Measurements from ENCODE around the gene SAA1.
"Not testable (repeated sequence)": the region's sequence is repeated elsewhere in the genome, so short reads cannot be mapped to it uniquely, and the experiment has no call there.

SAA1 gene

GRCh38 chr11:18248561-18248960 lies 17.5 kb upstream of the SAA1 start, which contains the start of gene SAA2:
TSS of gene SAA2 (minus strand) at chr11:18248668. CDS start at chr11:18248011, 657 bp downstream.
- TF ChIP-seq ZFX (IDR thresholded peaks at IDR 0.05) (no peak), CTCF (conservative IDR thresholded peaks at IDR 0.05) (no peak)
- H3K27ac ChIP-seq = no peak within 1 kb of the TSS

- no peak overlapping the region for H3K27ac ChIP-seq
- TF ChIP-seq CTCF (conservative IDR thresholded peaks at IDR 0.05) (no peak), ZFX (IDR thresholded peaks at IDR 0.05) (no peak)
Measured at GRCh38 chr11:18253233-18253632, 12.8 kb upstream of the SAA1 start.

DNA sequence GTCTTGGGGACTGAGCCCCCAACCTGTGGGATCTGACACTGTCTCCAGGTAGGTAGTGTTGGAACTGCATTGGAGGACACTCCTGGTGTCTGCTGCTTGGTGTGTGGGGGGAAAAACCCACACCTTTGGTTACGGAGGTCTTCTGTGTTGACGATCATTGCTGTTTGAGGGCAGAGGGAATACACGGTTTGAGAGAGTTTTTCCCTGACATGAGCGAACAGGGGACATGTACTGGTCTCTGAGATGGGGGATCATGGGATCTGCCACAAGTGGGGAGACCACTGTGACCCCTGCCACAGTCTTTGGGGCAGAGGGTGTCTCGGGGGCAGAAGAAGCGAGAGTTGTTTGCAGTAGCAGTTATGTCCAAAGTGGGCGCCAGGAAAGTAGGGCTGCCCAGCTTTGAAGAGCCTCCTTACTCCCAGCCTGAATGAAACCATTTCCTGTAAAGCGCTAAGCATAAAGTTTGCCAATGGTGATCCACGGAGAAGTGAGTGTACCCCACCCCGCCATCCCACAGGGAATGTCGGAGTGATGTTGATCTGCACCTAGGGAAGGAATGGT lies 12.2 kb upstream of the SAA1 start:
- H3K27ac ChIP-seq = no peak overlapping the region
- no peak for TF ChIP-seq ZFX (IDR thresholded peaks at IDR 0.05)
- no peak for TF ChIP-seq CTCF (conservative IDR thresholded peaks at IDR 0.05)

GRCh38 chr11:18254781-18255361 lies 11.2 kb upstream of the SAA1 start:
- H3K27ac ChIP-seq = no peak overlapping the region
- TF ChIP-seq CTCF (conservative IDR thresholded peaks at IDR 0.05) = no peak

GRCh38 chr11:18259259-18259658 lies 6.8 kb upstream of the SAA1 start:
- TF ChIP-seq ZFX (IDR thresholded peaks at IDR 0.05) (no peak), CTCF (conservative IDR thresholded peaks at IDR 0.05) (no peak)
- H3K27ac ChIP-seq = no peak overlapping the region

DNA sequence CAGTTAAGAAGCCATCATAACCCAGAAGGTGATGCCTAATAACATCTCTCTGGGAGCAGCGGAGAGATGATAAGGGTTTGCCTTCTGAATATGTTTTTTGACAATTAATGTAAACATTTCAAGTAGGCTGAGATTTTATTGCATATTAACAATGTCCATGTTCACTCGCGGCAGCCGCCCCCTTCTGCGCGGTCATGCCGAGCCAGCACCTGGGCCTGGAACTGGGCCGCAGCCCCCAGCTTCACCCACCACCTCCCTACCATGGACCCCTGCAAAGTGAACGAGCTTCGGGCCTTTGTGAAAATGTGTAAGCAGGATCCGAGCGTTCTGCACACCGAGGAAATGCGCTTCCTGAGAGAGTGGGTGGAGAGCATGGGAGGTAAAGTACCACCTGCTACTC lies 4.3 kb upstream of the SAA1 start:
- no peak overlapping the region for H3K27ac ChIP-seq
- no peak for TF ChIP-seq CTCF (conservative IDR thresholded peaks at IDR 0.05)
- TF ChIP-seq ZFX (IDR thresholded peaks at IDR 0.05) = no peak

DNA sequence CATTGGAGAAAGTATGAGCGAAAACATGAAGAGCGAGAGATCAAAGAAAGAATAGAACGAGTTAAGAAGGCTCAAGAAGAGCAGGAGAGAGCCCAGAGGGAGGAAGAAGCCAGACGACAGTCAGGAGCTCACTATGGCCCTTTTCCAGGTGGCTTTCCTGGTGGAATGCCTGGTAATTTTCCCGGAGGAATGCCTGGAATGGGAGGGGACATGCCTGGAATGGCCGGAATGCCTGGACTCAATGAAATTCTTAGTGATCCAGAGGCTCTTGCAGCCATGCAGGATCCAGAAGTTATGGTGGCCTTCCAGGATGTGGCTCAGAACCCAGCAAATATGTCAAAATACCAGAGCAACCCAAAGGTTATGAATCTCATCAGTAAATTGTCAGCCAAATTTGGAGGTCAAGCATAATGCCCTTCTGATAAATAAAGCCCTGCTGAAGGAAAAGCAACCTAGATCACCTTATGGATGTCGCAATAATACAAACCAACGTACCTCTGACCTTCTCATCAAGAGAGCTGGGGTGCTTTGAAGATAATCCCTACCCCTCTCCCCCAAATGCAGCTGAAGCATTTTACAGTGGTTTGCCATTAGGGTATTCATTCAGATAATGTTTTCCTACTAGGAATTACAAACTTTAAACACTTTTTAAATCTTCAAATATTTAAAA lies 3.2 kb upstream of the SAA1 start:
- not testable (repeated sequence) for H3K27ac ChIP-seq

DNA sequence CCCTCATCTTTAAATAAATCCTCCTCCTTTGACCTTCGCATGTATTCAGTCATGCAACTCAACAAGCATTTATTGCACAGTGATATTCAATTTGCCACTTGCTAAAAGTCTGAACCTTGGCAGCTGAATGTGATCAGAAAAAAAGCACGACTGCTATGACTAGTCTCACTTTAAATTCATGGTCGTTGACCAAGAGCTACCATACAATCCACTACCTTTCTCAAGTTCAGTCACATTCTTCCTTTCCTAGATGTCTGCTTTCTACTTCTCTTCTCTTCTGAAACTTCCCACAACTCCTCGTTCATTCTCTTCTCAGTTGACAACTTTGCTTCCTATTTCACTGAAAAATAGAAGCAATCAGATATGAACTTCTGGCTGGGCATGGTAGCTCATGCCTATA lies 2.0 kb upstream of the SAA1 start:
- no peak overlapping the region for H3K27ac ChIP-seq
- TF ChIP-seq ZFX (IDR thresholded peaks at IDR 0.05) = no peak
- TF ChIP-seq CTCF (conservative IDR thresholded peaks at IDR 0.05) = no peak

Data from C4-2B (cell line).